H1 (cell line): ENCODE data around the gene PALD1. TPM values are rescaled to one million over a fixed set of nuclear protein-coding genes. Genes with fewer than 3 reads are reported as not detected.

Experiments used
- CTCF ChIA-PET: fragments of 300-600 bp; sonication (Branson Sonifier 250); formaldehyde crosslinking; loops from one replicate; lab custom pipeline; 2021; ENCODE audit not compliant: partially characterized antibody; lab: Charles Lee
- POLR2A ChIA-PET: fragments of 300-600 bp; sonication (Branson Sonifier 250); formaldehyde crosslinking; loops from one replicate; lab custom pipeline; 2021; ENCODE audit warnings: inconsistent platforms; ENCODE audit not compliant: partially characterized antibody; lab: Charles Lee
- DNase-seq, 2 experiments: peaks; one replicate each; pipeline versions ENCODE4 v3.0.0 to v3.0.0-alpha.2; 2010 to 2022; ENCODE audit warnings: low spot score in 2 of 2, low read depth in 1 of 2, mixed read lengths in 1 of 2
- FAIRE-seq: peaks from 2 replicates; lab custom pipeline; 2011; peaks lifted over from hg19 to GRCh38; lab: Jason Lieb, UNC
- H2AFZ ChIP-seq: 2 replicates; pipeline ENCODE4 v1.8.1; 2012; ENCODE audit warnings: low read length, inconsistent platforms
- H2AK5ac ChIP-seq: 2 replicates; pipeline ENCODE4 v1.6.1; 2013; ENCODE audit warnings: low read depth, low read length
- H2BK120ac ChIP-seq: replicated peaks from 2 replicates; pipeline ENCODE3; 2013; ENCODE audit warnings: low read depth, low read length, inconsistent platforms
- H2BK12ac ChIP-seq: 2 replicates; pipeline ENCODE4 v1.6.1; 2013; ENCODE audit warnings: low read depth, low read length
- H2BK15ac ChIP-seq: 2 replicates; pipeline ENCODE4 v1.6.1; 2013; ENCODE audit warnings: low read length
- H2BK20ac ChIP-seq: 2 replicates; pipeline ENCODE4 v1.6.1; 2013; ENCODE audit warnings: low read length
- H2BK5ac ChIP-seq: 2 replicates; pipeline ENCODE4 v1.6.1; 2013; ENCODE audit warnings: low read depth, low read length
- H3K14ac ChIP-seq: 2 replicates; pipeline ENCODE4 v1.6.1; 2013; ENCODE audit warnings: inconsistent platforms; ENCODE audit not compliant: insufficient read length
- H3K18ac ChIP-seq: 2 replicates; pipeline ENCODE4 v1.6.1; 2013; ENCODE audit warnings: low read length; ENCODE audit errors: extremely low read depth
- H3K23ac ChIP-seq: 2 replicates; pipeline ENCODE4 v1.6.1; 2013; ENCODE audit warnings: inconsistent platforms; ENCODE audit not compliant: insufficient read length
- H3K23me2 ChIP-seq: 2 replicates; pipeline ENCODE4 v1.6.1; 2013; ENCODE audit warnings: low read depth, low read length
- H3K27ac ChIP-seq: 2 replicates; pipeline ENCODE4 v1.6.1; 2011; ENCODE audit warnings: low read depth, low read length, inconsistent platforms
- H3K27me3 ChIP-seq, 4 experiments: replicated peaks in 1 of 4; 1 replicate in 1 of 4; 2 replicates in 3 of 4; pipeline versions ENCODE4 v1.6.1 to v1.8.1; 2011 to 2013; ENCODE audit warnings: low read length in 3 of 4, mild to moderate bottlenecking in 3 of 4, inconsistent platforms in 2 of 4, mixed read lengths in 2 of 4, moderate library complexity in 1 of 4; ENCODE audit not compliant: control insufficient read depth in 3 of 4, insufficient read depth in 3 of 4; ENCODE audit errors: extremely low read depth in 1 of 4
- H3K36me3 ChIP-seq, 4 experiments: 2 replicates each; pipeline versions ENCODE4 v1.6.1 to v1.8.1; 2011 to 2013; ENCODE audit warnings: mild to moderate bottlenecking in 4 of 4, low read length in 3 of 4, moderate library complexity in 2 of 4, control low read depth in 1 of 4, inconsistent platforms in 1 of 4; ENCODE audit not compliant: insufficient read depth in 4 of 4, control insufficient read depth in 2 of 4
- H3K4ac ChIP-seq: replicated peaks from 2 replicates; pipeline ENCODE3; 2013; ENCODE audit warnings: low read length, low read depth, mixed read lengths, inconsistent platforms; ENCODE audit not compliant: insufficient read length
- H3K4me1 ChIP-seq, 4 experiments: replicated peaks in 1 of 4; 1 replicate in 1 of 4; 2 replicates in 3 of 4; pipeline versions ENCODE4 v1.6.1 to v1.8.1; 2011 to 2013; ENCODE audit warnings: low read length in 3 of 4, inconsistent platforms in 2 of 4, mixed read lengths in 1 of 4; ENCODE audit not compliant: insufficient read depth in 4 of 4, control insufficient read depth in 3 of 4
- H3K4me2 ChIP-seq, 2 experiments: 2 replicates each; pipeline versions ENCODE4 v1.6.1 to v1.8.1; 2011 to 2013; ENCODE audit warnings: low read depth in 2 of 2, low read length in 2 of 2, control low read depth in 1 of 2, inconsistent platforms in 1 of 2, mild to moderate bottlenecking in 1 of 2; ENCODE audit not compliant: insufficient read depth in 1 of 2
- H3K4me3 ChIP-seq, 4 experiments: fragments of 200-600, 300-600 bp in 1 of 4; sonication (generic), shearing (Covaris generic), sonication (Bioruptor Twin) in 1 of 4; 2 replicates each; pipeline versions ENCODE4 v1.5.1 to v1.8.1; 2011 to 2016; ENCODE audit warnings: low read length in 4 of 4, low read depth in 3 of 4, control low read depth in 2 of 4, inconsistent platforms in 2 of 4, mild to moderate bottlenecking in 2 of 4, mixed read lengths in 1 of 4, moderate library complexity in 1 of 4; ENCODE audit not compliant: insufficient read depth in 2 of 4; ENCODE audit errors: extremely low read depth in 1 of 4
- H3K56ac ChIP-seq: replicated peaks from 2 replicates; pipeline ENCODE3; 2013; ENCODE audit warnings: low read depth, mild to moderate bottlenecking, mixed read lengths, low read length, inconsistent platforms; ENCODE audit not compliant: insufficient read length
- H3K79me1 ChIP-seq: 2 replicates; pipeline ENCODE4 v1.6.1; 2013; ENCODE audit warnings: low read depth, low read length, control low read depth
- H3K79me2 ChIP-seq, 2 experiments: 2 replicates each; pipeline versions ENCODE4 v1.6.1 to v1.8.1; 2012 to 2013; ENCODE audit warnings: low read length in 2 of 2, mild to moderate bottlenecking in 2 of 2, inconsistent platforms in 1 of 2; ENCODE audit not compliant: insufficient read depth in 2 of 2, control insufficient read depth in 1 of 2
- H3K9ac ChIP-seq, 4 experiments: replicated peaks in 1 of 4; 1 replicate in 1 of 4; 2 replicates in 3 of 4; pipeline versions ENCODE4 v1.6.1 to v1.8.1; 2011 to 2013; ENCODE audit warnings: low read depth in 3 of 4, low read length in 3 of 4, control low read depth in 2 of 4, mild to moderate bottlenecking in 2 of 4, moderate library complexity in 2 of 4, inconsistent platforms in 1 of 4; ENCODE audit errors: extremely low read depth in 1 of 4
- H3K9me3 ChIP-seq, 2 experiments: 2 replicates each; pipeline versions ENCODE4 v1.6.1 to v1.8.1; 2012 to 2013; ENCODE audit warnings: mild to moderate bottlenecking in 2 of 2, moderate library complexity in 2 of 2, control low read depth in 1 of 2, inconsistent platforms in 1 of 2, low read depth in 1 of 2, low read length in 1 of 2, mixed read lengths in 1 of 2; ENCODE audit not compliant: insufficient read depth in 2 of 2
- H4K20me1 ChIP-seq, 2 experiments: replicated peaks in 1 of 2; 2 replicates each; pipeline versions ENCODE3 to v1.8.1; 2011 to 2013; ENCODE audit warnings: inconsistent platforms in 2 of 2, low read length in 2 of 2, mild to moderate bottlenecking in 1 of 2; ENCODE audit not compliant: insufficient read depth in 2 of 2, control insufficient read depth in 1 of 2
- H4K5ac ChIP-seq: 2 replicates; pipeline ENCODE4 v1.6.1; 2013; ENCODE audit warnings: low read length, low read depth, mixed read lengths, inconsistent platforms; ENCODE audit not compliant: insufficient read length
- H4K8ac ChIP-seq: 2 replicates; pipeline ENCODE4 v1.8.0; 2013; ENCODE audit warnings: mild to moderate bottlenecking, moderate library complexity, low read length, inconsistent platforms; ENCODE audit not compliant: insufficient read depth; ENCODE audit errors: extremely low read depth
- H4K91ac ChIP-seq: replicated peaks from 2 replicates; pipeline ENCODE3; 2013; ENCODE audit warnings: low read length, mixed read lengths, inconsistent platforms; ENCODE audit not compliant: insufficient read length
- ATF2 ChIP-seq: IDR thresholded peaks from 2 replicates; pipeline ENCODE4 v1.6.1; 2012; ENCODE audit warnings: low read length, inconsistent platforms
- GABPA ChIP-seq: IDR thresholded peaks from 2 replicates; pipeline ENCODE4 v1.6.1; 2011; ENCODE audit warnings: mild to moderate bottlenecking, low read length, moderate library complexity, borderline replicate concordance; ENCODE audit not compliant: insufficient read depth
- KDM4A ChIP-seq: IDR thresholded peaks from one replicate; pipeline ENCODE4 v1.7.1; 2012; ENCODE audit warnings: low read depth, mild to moderate bottlenecking, moderate library complexity, low read length, inconsistent platforms; ENCODE audit not compliant: severe bottlenecking
- POLR2AphosphoS5 ChIP-seq: IDR thresholded peaks from 2 replicates; pipeline ENCODE4 v1.6.1; 2011; ENCODE audit warnings: low read depth, low read length
- SP4 ChIP-seq: IDR thresholded peaks from 2 replicates; pipeline ENCODE4 v1.6.1; 2012; ENCODE audit warnings: low read length, inconsistent platforms
- WGBS, 2 experiments: shearing (Covaris generic) in 1 of 2; methylation state at CpG; one replicate each; pipeline versions ENCODE4 v1.1.6 to v1.1.7; 2013 to 2015; ENCODE audit warnings: low lambda C conversion rate in 2 of 2, mixed read lengths in 2 of 2, inconsistent platforms in 1 of 2, low coverage in 1 of 2, missing lambda C conversion rate in 1 of 2; ENCODE audit not compliant: insufficient replicate concordance in 2 of 2, insufficient coverage in 1 of 2, insufficient read length in 1 of 2; ENCODE audit errors: extremely low coverage in 1 of 2, missing lambda C conversion rate in 1 of 2; 5-methylcytosine and 5-hydroxymethylcytosine counted together
- polyA plus RNA-seq, 7 experiments: library from polyadenylated mRNA; depleted of rRNA in 3 of 7; stranded (reverse) in 5 of 7; unstranded in 2 of 7; fragments of >200 nt in 5 of 7; fragments of 200-250 nt in 2 of 7; gene quantifications; 1 replicate in 5 of 7; 2 replicates in 1 of 7; 4 replicates in 1 of 7; pipeline versions ENCODE4 v1.2.1 to v1.2.3, GENCODE V29; 2011 to 2013; ENCODE audit warnings: missing spikeins in 2 of 7, mixed read lengths in 2 of 7
- total RNA-seq: library from RNA; stranded (reverse); fragmentation: NEBNext Ultra II Directional; extraction: Animal tissue kit (Norgen Biotek cat#: 25700); gene quantifications from 2 replicates; pipeline ENCODE4 v1.2.1, GENCODE V29; 2021

PALD1 gene
- total and polyA plus RNA-seq, 2 of the 8 experiments (the other 6 are each of a cell fraction or from before 2014, with no cell fraction given), result 13.3 to 32.8 TPM

- H4K5ac ChIP-seq, result no peak overlapping the region
- no peaks in the 10 kb centered on the region for H3K27me3 ChIP-seq
- DNase-seq, result no peak
- H3K27ac ChIP-seq, result no peak overlapping the region
- no peak overlapping the region for H3K4me3 ChIP-seq
- H2BK5ac ChIP-seq, result no peak overlapping the region
- H3K79me1 ChIP-seq, result no peaks in the 10 kb centered on the region; the same call in 1 of the 2 replicates
- no peak overlapping the region for H2BK12ac ChIP-seq
- no peak overlapping the region for H3K23ac ChIP-seq
- no peak overlapping the region for H4K91ac ChIP-seq
- H4K8ac ChIP-seq, result no peak overlapping the region
- no peak overlapping the region for H3K56ac ChIP-seq
- no peak overlapping the region for H3K14ac ChIP-seq
- TF ChIP-seq GABPA, result no peak
- TF ChIP-seq KDM4A, result no peak
- no peak for TF ChIP-seq ATF2
- TF ChIP-seq POLR2AphosphoS5, result no peak
- no peak for TF ChIP-seq SP4
- H3K9ac ChIP-seq, result no peak overlapping the region
- no peak overlapping the region for H2AK5ac ChIP-seq
- H3K4me1 ChIP-seq, result no peaks in the 10 kb centered on the region; a peak in 1 of 7 replicates
- no peak overlapping the region for H2BK15ac ChIP-seq
- ChIA-PET POLR2A (no interaction called here), CTCF (interaction anchor here (0.7 to 26.8 kb wide), 43 partner anchors 11 to 527 kb away, joined by 3 to 908 read pairs (median 5); partner anchors contain the start of gene PALD1)
- no peaks in the 10 kb centered on the region for H4K20me1 ChIP-seq
- H2BK120ac ChIP-seq, result no peak overlapping the region
- no peak overlapping the region for H3K4me2 ChIP-seq
- no peak overlapping the region for H2AFZ ChIP-seq
- H3K36me3 ChIP-seq, result peaks cover 0 to 4% (median 1%) of the 10 kb centered on the region in 4 experiments; a peak in 1 of 8 replicates
- WGBS, 2 experiments, result 77% methylated on average over 12 of the region's 12 CpGs; no CpG with 5 or more reads in 1 of the 2 experiments
- FAIRE-seq, result no peak
- H3K23me2 ChIP-seq, result no peaks in the 10 kb centered on the region
- H3K18ac ChIP-seq, result no peak overlapping the region
- H3K9me3 ChIP-seq, result no peaks in the 10 kb centered on the region
- H2BK20ac ChIP-seq, result no peak overlapping the region
- no peaks in the 10 kb centered on the region for H3K79me2 ChIP-seq
- no peak overlapping the region for H3K4ac ChIP-seq
These were observed 70.9 kb downstream of the PALD1 start for GRCh38 chr10:70549351-70549961.
